ENCODE measurements around the gene ETNK1. TPM values are rescaled to one million over a fixed set of nuclear protein-coding genes. Genes with fewer than 3 reads are reported as not detected.
A peak's percentile ranks its signal among the peaks of the same experiment; 100 is the strongest.
"Not testable (repeated sequence)": the region's sequence is repeated elsewhere in the genome, so short reads cannot be mapped to it uniquely, and the experiment has no call there.

The ETNK1 gene
- total RNA-seq, 1 donor from 2014 or later, result 63.0 TPM

DNA sequence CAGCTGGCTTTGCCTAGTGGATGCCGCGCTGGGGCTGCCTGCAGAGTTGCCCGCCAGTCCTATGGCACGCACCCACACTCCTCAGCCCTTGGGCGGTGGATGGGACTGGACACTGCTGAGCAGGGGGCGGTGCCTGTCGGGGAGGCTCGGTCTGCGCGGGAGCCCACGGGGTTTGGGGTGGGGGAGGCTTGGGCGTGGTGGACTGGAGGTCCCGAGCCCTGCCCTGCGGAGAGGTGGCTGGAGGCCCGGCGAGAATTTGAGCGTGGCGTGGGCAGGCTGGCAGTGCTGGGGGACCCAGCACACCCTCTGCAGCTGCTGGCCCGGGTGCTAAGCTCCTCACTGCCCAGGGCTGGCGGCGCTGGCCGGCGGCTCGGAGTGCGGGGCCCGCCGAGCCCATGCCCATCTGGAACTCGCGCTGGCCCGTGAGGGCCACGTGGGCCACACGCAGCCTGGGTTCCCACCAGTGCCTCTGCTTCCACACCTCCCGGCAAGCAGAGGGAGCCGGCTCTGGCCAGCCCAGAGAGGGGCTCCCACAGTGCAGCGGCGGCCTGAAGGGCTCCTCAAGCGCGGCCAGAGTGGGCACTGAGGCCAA is 68.1 kb downstream of the ETNK1 start:
- H3K4me1 Mint-ChIP-seq (ENCODE audit: unreplicated experiment), result peaks cover 3% of the 10 kb centered on the region
- H3K27me3 Mint-ChIP-seq (ENCODE audit: unreplicated experiment), result no peaks in the 10 kb centered on the region
- TF ChIP-seq, protein P1, sequence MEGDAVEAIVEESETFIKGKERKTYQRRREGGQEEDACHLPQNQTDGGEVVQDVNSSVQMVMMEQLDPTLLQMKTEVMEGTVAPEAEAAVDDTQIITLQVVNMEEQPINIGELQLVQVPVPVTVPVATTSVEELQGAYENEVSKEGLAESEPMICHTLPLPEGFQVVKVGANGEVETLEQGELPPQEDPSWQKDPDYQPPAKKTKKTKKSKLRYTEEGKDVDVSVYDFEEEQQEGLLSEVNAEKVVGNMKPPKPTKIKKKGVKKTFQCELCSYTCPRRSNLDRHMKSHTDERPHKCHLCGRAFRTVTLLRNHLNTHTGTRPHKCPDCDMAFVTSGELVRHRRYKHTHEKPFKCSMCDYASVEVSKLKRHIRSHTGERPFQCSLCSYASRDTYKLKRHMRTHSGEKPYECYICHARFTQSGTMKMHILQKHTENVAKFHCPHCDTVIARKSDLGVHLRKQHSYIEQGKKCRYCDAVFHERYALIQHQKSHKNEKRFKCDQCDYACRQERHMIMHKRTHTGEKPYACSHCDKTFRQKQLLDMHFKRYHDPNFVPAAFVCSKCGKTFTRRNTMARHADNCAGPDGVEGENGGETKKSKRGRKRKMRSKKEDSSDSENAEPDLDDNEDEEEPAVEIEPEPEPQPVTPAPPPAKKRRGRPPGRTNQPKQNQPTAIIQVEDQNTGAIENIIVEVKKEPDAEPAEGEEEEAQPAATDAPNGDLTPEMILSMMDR (IDR thresholded peaks at IDR 0.05), result no peak
- no peak for DNase-seq (ENCODE audit: extremely low spot score, unreplicated experiment)
- H3K36me3 Mint-ChIP-seq (ENCODE audit: unreplicated experiment), result peaks cover 12% of the 10 kb centered on the region
- no peak overlapping the region for H3K27ac Mint-ChIP-seq (ENCODE audit: unreplicated experiment)
- no peak overlapping the region for H3K4me3 Mint-ChIP-seq (ENCODE audit: unreplicated experiment)
- peaks cover 14% of the 10 kb centered on the region for H3K9me3 Mint-ChIP-seq (ENCODE audit: unreplicated experiment)

DNA sequence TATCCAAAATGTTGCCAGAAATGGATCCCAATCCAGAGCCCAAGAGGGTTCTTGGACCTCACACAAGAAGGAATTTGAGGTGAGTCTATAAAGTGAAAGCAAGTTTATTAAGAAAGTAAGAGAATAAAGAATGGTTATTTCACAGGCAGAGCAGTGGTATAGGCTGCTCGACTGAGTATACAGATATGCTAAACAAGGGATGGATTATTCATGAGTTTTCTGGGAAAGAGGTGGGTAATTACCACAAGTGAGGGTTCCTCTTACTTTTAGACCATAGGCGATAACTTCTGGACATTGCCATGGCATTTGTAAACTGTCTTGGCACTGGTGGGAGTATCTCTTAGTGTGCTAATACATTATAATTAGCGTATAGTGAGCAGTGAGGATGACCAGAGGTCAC is 73.6 kb downstream of the ETNK1 start:
- DNase-seq (ENCODE audit: extremely low spot score, unreplicated experiment), result no peak
- no peak overlapping the region for H3K4me3 Mint-ChIP-seq (ENCODE audit: unreplicated experiment)
- peaks cover 4% of the 10 kb centered on the region for H3K36me3 Mint-ChIP-seq (ENCODE audit: unreplicated experiment)
- no peaks in the 10 kb centered on the region for H3K27me3 Mint-ChIP-seq (ENCODE audit: unreplicated experiment)
- TF ChIP-seq, protein P1 (IDR thresholded peaks at IDR 0.05), result no peak
- H3K9me3 Mint-ChIP-seq (ENCODE audit: unreplicated experiment), result peaks cover 14% of the 10 kb centered on the region
- H3K27ac Mint-ChIP-seq (ENCODE audit: unreplicated experiment), result no peak overlapping the region
- H3K4me1 Mint-ChIP-seq (ENCODE audit: unreplicated experiment), result peaks cover 12% of the 10 kb centered on the region

DNA sequence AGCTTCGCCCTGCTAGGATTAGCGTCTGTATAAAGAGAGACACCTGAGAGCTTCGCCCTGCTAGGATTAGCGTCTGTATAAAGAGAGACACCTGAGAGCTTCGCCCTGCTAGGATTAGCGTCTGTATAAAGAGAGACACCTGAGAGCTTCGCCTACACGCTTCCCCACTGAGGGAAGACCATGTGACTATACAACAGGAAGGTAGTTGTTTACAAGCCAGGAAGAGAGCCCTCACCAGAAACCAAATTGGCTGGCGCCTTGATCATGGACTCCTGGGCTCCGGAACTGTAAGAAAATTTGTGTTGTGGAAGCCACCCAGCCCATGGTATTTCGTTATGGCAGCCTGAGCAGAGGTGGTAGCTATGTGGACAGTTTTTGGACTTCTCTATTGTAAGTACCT is 74.7 kb downstream of the ETNK1 start:
- peaks cover 12% of the 10 kb centered on the region for H3K4me1 Mint-ChIP-seq (ENCODE audit: unreplicated experiment)
- H3K4me3 Mint-ChIP-seq (ENCODE audit: unreplicated experiment), result not testable (repeated sequence)
- peaks cover 14% of the 10 kb centered on the region for H3K9me3 Mint-ChIP-seq (ENCODE audit: unreplicated experiment)

DNA sequence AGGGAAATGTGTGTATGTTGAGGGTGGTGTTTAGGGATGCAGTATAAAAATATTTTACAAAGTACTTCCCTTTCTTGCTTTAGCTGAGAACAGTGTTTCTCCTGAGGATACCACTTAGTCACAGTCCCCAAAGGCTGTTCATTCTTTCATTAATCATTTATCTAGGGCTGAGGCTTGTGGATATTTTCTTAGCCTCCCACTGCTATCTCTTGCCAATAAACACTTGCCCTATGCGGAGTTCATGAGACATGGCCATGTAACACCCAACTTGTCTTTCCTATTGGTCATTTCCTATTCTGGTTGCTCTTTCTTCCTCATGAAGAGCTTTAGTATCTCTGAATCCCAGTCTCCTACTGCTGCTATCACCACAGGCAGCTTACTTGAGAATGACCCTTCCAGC is 75.1 kb downstream of the ETNK1 start:
- TF ChIP-seq, protein P1 (IDR thresholded peaks at IDR 0.05), result no peak
- Mint-ChIP-seq H3K27ac (ENCODE audit: unreplicated experiment) (peak overlapping the region; percentile 25), H3K27me3 (ENCODE audit: unreplicated experiment) (no peaks in the 10 kb centered on the region), H3K4me3 (ENCODE audit: unreplicated experiment) (no peak overlapping the region), H3K4me1 (ENCODE audit: unreplicated experiment) (peaks cover 12% of the 10 kb centered on the region), H3K36me3 (ENCODE audit: unreplicated experiment) (peaks cover 2% of the 10 kb centered on the region), H3K9me3 (ENCODE audit: unreplicated experiment) (peaks cover 14% of the 10 kb centered on the region)
- no peak for DNase-seq (ENCODE audit: extremely low spot score, unreplicated experiment)

More for the DNA sequence above, 74.7 kb downstream of the ETNK1 start:
- not testable (repeated sequence) for DNase-seq (ENCODE audit: extremely low spot score, unreplicated experiment); H3K36me3 Mint-ChIP-seq (ENCODE audit: unreplicated experiment); H3K27me3 Mint-ChIP-seq (ENCODE audit: unreplicated experiment)
- H3K27ac Mint-ChIP-seq (ENCODE audit: unreplicated experiment), result peak overlapping the region; percentile 25

DNA sequence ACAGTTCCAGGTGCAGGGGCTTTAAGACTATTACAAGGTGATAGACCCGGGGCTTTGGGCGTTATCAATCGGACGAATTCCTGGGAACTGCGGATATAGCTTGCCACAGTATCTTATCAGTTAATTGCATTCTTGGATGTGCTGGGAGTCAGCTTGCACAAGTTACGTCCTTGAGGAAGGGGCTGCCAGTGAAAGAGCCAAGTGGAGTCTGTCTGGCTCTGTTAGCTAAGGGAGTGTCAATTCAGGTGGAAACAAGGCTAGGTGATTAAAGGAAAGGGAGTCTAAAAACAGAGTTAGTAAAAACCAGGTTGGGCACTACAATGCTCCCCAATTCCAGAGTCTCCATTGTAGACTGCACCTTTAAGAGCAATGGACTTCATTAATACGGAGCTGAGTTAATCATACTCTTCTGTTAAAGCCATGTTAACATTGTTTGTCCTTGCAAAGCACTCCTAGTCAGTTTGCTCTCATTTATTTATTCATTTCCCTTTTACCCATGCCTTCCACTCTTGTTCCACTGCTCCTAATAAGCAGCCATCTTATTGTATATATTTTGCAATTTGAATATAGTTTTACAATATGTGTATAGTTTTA is 76.3 kb downstream of the ETNK1 start:
- not testable (repeated sequence) for H3K27me3 Mint-ChIP-seq (ENCODE audit: unreplicated experiment); H3K4me3 Mint-ChIP-seq (ENCODE audit: unreplicated experiment); H3K27ac Mint-ChIP-seq (ENCODE audit: unreplicated experiment); DNase-seq (ENCODE audit: extremely low spot score, unreplicated experiment); H3K9me3 Mint-ChIP-seq (ENCODE audit: unreplicated experiment); H3K36me3 Mint-ChIP-seq (ENCODE audit: unreplicated experiment)
- peaks cover 12% of the 10 kb centered on the region for H3K4me1 Mint-ChIP-seq (ENCODE audit: unreplicated experiment)

DNA sequence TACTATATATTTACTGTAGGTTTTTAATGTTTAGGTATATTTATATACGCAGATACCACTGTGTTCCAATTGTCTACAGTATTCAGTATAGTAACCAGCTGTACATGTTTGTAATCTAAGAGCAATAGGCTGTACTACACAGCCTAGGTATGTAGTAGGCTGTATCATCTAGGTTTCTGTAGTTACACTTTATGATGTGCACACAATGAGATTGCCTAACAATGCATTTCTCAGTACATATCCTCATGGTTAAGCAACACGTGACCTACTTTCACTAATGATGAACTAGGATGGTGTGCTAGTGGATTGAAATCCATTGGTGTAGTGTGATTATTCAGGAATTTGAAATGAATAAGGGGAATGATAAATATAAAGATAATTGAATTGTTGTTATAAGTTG is 77.7 kb downstream of the ETNK1 start:
- no peak for DNase-seq (ENCODE audit: extremely low spot score, unreplicated experiment)
- no peaks in the 10 kb centered on the region for H3K36me3 Mint-ChIP-seq (ENCODE audit: unreplicated experiment)
- no peaks in the 10 kb centered on the region for H3K27me3 Mint-ChIP-seq (ENCODE audit: unreplicated experiment)
- TF ChIP-seq, protein P1 (IDR thresholded peaks at IDR 0.05), result no peak
- H3K27ac Mint-ChIP-seq (ENCODE audit: unreplicated experiment), result no peak overlapping the region
- H3K4me1 Mint-ChIP-seq (ENCODE audit: unreplicated experiment), result peaks cover 12% of the 10 kb centered on the region
- H3K4me3 Mint-ChIP-seq (ENCODE audit: unreplicated experiment), result no peak overlapping the region
- H3K9me3 Mint-ChIP-seq (ENCODE audit: unreplicated experiment), result no peaks in the 10 kb centered on the region
